LNCAP (cell line): ENCODE data around the gene PSMC3IP.

Experiments used
- TF ChIP-seq, protein P1 (sequence below): fragments of 450-650 bp; IDR thresholded peaks from 2 replicates; pipeline ENCODE4 v1.5.1; 2017; ENCODE audit warnings: mild to moderate bottlenecking

PSMC3IP gene

DNA sequence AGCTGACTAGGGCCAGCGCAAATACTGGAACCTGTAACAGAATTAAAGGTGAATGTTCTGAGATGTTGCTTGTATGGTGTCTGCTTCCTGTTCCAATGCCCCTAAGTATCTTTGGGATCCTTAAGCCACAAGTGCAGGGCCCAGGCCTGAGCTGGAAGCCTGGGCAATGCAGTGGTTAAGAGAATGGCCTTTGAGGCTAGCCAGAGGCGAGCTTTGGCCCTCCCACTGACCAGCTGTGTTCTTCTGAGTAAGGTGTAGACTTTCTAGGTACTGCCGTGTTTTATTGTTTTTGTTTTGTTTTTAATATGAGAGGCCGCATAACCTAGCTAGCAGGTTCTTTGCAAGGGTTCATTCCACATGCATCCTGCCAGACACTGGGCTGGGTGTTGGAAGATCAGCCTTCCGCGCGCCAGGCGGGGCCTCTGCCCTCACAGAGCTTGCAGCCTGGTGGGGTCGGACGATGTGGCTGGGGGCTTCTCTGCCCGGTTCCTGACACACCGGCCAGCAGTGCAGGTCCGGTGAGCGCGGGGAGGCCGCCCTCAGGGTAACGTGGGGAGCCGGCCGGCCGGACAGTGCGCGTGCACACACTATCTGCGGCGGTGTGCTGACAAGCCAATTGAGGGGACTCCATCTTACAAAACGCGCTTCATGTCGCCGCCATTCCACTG lies 11.2 kb downstream of the PSMC3IP start:
- TF ChIP-seq, protein P1, sequence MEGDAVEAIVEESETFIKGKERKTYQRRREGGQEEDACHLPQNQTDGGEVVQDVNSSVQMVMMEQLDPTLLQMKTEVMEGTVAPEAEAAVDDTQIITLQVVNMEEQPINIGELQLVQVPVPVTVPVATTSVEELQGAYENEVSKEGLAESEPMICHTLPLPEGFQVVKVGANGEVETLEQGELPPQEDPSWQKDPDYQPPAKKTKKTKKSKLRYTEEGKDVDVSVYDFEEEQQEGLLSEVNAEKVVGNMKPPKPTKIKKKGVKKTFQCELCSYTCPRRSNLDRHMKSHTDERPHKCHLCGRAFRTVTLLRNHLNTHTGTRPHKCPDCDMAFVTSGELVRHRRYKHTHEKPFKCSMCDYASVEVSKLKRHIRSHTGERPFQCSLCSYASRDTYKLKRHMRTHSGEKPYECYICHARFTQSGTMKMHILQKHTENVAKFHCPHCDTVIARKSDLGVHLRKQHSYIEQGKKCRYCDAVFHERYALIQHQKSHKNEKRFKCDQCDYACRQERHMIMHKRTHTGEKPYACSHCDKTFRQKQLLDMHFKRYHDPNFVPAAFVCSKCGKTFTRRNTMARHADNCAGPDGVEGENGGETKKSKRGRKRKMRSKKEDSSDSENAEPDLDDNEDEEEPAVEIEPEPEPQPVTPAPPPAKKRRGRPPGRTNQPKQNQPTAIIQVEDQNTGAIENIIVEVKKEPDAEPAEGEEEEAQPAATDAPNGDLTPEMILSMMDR = no peak

- TF ChIP-seq, protein P1 = no peak
Measured at GRCh38 chr17:42565523-42566214, 11.9 kb downstream of the PSMC3IP start.

DNA sequence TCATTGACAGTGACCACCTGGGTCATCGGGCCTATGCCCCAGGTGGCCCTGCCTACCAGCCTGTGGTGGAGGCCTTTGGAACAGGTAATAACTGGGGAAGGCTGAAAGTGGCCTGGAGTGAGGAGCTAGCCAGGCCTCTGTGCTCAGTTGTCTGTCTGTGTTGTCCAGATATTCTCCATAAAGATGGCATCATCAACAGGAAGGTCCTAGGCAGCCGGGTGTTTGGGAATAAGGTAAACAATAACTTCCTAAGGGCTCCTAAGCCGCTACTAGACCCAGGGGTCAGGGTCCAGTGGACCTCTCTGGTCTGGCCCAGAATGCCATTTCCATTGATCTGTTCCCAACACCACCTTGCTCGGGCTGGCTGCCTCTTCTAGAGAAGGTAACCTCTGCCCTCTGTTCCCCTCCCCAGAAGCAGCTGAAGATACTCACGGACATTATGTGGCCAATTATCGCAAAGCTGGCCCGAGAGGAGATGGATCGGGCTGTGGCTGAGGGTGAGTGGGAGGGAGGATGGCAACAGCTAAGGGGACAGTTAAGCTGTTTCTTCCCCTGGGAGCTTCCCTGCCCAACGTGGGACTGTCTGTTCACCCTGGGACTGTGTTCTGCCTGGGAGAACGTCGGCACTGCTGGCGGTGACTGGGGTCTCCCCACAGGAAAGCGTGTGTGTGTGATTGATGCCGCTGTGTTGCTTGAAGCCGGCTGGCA lies 12.6 kb downstream of the PSMC3IP start:
- TF ChIP-seq, protein P1 = no peak

DNA sequence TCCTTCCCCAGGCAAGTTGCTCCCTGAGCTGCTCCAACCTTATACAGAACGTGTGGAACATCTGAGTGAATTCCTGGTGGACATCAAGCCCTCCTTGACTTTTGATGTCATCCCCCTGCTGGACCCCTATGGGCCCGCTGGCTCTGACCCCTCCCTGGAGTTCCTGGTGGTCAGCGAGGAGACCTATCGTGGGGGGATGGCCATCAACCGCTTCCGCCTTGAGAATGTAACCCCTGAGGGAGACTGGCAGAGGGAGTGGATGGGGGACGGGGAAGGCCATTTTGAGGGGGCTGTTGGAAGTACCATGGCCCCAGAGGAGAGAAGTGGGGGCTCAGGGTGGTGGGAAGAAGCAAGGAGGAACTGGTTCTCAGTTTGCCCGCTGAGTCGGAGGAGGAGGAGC lies 13.6 kb downstream of the PSMC3IP start:
- TF ChIP-seq, protein P1 = no peak

- TF ChIP-seq, protein P1 = no peak
Measured at GRCh38 chr17:42563543-42563942, 14.0 kb downstream of the PSMC3IP start.

DNA sequence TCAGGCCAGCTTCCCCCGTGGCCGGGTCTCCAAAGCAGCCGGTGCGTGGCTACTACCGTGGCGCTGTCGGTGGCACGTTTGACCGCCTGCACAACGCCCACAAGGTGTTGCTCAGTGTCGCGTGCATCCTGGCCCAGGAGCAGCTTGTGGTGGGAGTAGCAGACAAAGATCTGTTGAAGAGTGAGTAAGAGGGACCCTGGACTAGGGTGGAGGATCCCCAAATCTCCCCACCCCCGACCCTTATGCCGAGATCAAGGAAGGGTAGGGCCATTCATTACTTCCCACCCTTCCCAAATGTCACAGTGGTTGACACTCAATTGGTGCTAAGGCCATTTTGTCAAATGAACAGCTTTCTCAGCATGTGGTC lies 14.4 kb downstream of the PSMC3IP start:
- TF ChIP-seq, protein P1 = no peak

DNA sequence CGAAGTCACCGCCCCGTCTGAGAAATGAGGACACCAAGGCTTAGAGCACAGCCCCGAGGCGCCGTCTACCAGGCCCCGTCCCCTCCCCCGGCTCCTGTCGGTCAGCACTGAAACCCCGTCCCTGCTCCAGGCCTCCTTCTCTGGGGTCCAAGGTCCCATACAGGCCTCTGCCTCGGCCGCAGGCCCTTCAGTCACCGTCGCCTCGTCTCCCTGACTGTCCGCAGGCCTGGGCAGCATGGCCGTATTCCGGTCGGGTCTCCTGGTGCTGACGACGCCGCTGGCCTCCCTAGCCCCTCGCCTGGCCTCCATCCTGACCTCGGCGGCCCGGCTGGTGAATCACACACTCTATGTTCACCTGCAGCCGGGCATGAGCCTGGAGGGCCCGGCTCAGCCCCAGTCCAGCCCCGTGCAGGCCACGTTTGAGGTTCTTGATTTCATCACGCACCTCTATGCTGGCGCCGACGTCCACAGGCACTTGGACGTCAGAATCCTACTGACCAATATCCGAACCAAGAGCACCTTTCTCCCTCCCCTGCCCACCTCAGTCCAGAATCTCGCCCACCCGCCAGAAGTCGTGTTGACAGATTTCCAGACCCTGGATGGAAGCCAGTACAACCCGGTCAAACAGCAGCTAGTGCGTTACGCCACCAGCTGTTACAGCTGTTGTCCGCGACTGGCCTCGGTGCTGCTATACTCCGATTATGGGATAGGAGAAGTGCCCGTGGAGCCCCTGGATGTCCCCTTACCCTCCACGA lies 15.0 kb downstream of the PSMC3IP start:
- TF ChIP-seq, protein P1 = no peak
